ENCODE data around the gene ZNF215. TPM values are rescaled to one million over a fixed set of nuclear protein-coding genes. Genes with fewer than 3 reads are reported as not detected.
"Not testable (repeated sequence)": the region's sequence is repeated elsewhere in the genome, so short reads cannot be mapped to it uniquely, and the experiment has no call there.

ZNF215 gene
- 1.3 TPM in 2 replicates for total RNA-seq

- DNase-seq (ENCODE audit: low read depth in 2 of 2): peak in 1 of 2 donors; percentile 71
Observed at GRCh38 chr11:6926208-6927029, at the start of gene ZNF215. Gene ZNF215, plus strand, starts transcription at chr11:6926426. Its CDS starts 5,847 bp downstream, at chr11:6932273.

GRCh38 chr11:6876914-6877313, 49.3 kb upstream of the ZNF215 start:
- DNase-seq (ENCODE audit: low read depth in 2 of 2): no peak

- no peak for DNase-seq (ENCODE audit: low read depth in 2 of 2)
Observed at GRCh38 chr11:6882751-6883150, 43.5 kb upstream of the ZNF215 start.

GRCh38 chr11:6887711-6888110, 38.5 kb upstream of the ZNF215 start:
- DNase-seq (ENCODE audit: low read depth in 2 of 2): not testable (repeated sequence)

- no peak for DNase-seq (ENCODE audit: low read depth in 2 of 2)
Observed at GRCh38 chr11:6888830-6889229, 37.4 kb upstream of the ZNF215 start.

GRCh38 chr11:6889835-6890234, 36.4 kb upstream of the ZNF215 start:
- no peak for DNase-seq (ENCODE audit: low read depth in 2 of 2)

- DNase-seq (ENCODE audit: low read depth in 2 of 2): no peak
Observed at GRCh38 chr11:6892400-6892799, 33.8 kb upstream of the ZNF215 start, which contains the start of gene OR2D2. Gene OR2D2, minus strand, starts transcription at chr11:6892500. Its CDS starts 0 bp downstream, at chr11:6892500.

- DNase-seq (ENCODE audit: low read depth in 2 of 2): no peak
Observed at GRCh38 chr11:6894097-6894496, 32.1 kb upstream of the ZNF215 start.

GRCh38 chr11:6895010-6895409, 31.2 kb upstream of the ZNF215 start:
- DNase-seq (ENCODE audit: low read depth in 2 of 2): no peak

- DNase-seq (ENCODE audit: low read depth in 2 of 2): no peak
Observed at GRCh38 chr11:6898911-6899310, 27.3 kb upstream of the ZNF215 start.

- DNase-seq (ENCODE audit: low read depth in 2 of 2): no peak
Observed at GRCh38 chr11:6900327-6900999, 25.8 kb upstream of the ZNF215 start.

- not testable (repeated sequence) for DNase-seq (ENCODE audit: low read depth in 2 of 2)
Observed at GRCh38 chr11:6904804-6905203, 21.4 kb upstream of the ZNF215 start.

GRCh38 chr11:6911378-6911777, 14.8 kb upstream of the ZNF215 start:
- no peak for DNase-seq (ENCODE audit: low read depth in 2 of 2)

GRCh38 chr11:6911948-6912347, 14.3 kb upstream of the ZNF215 start:
- peak in 1 of 2 donors; percentile 41 for DNase-seq (ENCODE audit: low read depth in 2 of 2)

GRCh38 chr11:6919698-6920097, 6.5 kb upstream of the ZNF215 start:
- no peak for DNase-seq (ENCODE audit: low read depth in 2 of 2)

GRCh38 chr11:6920702-6921101, 5.5 kb upstream of the ZNF215 start, which contains the start of gene OR2D3:
Gene OR2D3, plus strand, starts transcription at chr11:6921002. Its CDS starts 0 bp downstream, at chr11:6921002.
- DNase-seq (ENCODE audit: low read depth in 2 of 2): no peak

GRCh38 chr11:6925007-6925577, 1.1 kb upstream of the ZNF215 start:
- DNase-seq (ENCODE audit: low read depth in 2 of 2): no peak

- DNase-seq (ENCODE audit: low read depth in 2 of 2): peak in 1 of 2 donors; percentile 14
Observed at GRCh38 chr11:6925636-6926207, 504 bp upstream of the ZNF215 start.

- no peak for DNase-seq (ENCODE audit: low read depth in 2 of 2)
Observed at GRCh38 chr11:6927030-6927617, 898 bp downstream of the ZNF215 start.

- no peak for DNase-seq (ENCODE audit: low read depth in 2 of 2)
Observed at GRCh38 chr11:6928916-6929315, 2.7 kb downstream of the ZNF215 start.

GRCh38 chr11:6931146-6931713, 5.0 kb downstream of the ZNF215 start:
- DNase-seq (ENCODE audit: low read depth in 2 of 2): no peak

Measured in dermis microvascular lymphatic vessel endothelial cell (primary cell).